ENCODE measurements around the gene GALNTL6. TPM values are rescaled to one million over a fixed set of nuclear protein-coding genes. Genes with fewer than 3 reads are reported as not detected.

Gene GALNTL6
- total RNA-seq, 1 donor from 2014 or later, result 0.61 TPM

DNA sequence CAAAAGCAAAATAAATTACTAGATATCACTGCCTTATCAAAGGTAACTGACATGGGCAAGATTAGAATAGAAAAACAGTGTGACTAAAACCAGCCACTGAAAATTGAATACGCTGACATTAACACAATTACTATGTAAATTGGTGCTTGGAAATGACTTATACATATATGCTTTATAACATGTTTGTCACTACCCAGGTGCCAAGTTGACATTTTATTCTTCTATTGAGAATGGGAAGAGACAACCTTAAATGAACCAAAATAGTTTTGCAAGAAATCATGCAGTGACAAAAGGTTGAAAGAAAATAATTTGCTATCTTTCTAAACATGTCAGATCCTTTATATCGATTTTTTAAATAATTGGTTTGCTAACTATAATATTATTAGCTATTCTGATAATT lies 510.1 kb downstream of the GALNTL6 start:
- Mint-ChIP-seq H3K27ac (ENCODE audit: unreplicated experiment) (no peak overlapping the region), H3K36me3 (ENCODE audit: low read depth, unreplicated experiment) (no peaks in the 10 kb centered on the region), H3K4me3 (ENCODE audit: unreplicated experiment) (no peak overlapping the region), H3K27me3 (ENCODE audit: low read depth, unreplicated experiment) (no peaks in the 10 kb centered on the region), H3K9me3 (ENCODE audit: unreplicated experiment) (no peaks in the 10 kb centered on the region), H3K4me1 (ENCODE audit: low read depth, unreplicated experiment) (no peaks in the 10 kb centered on the region)
- Histone ChIP-seq H3K4me2 (ENCODE audit: low read length) (no peak overlapping the region), H2AFZ (ENCODE audit: low read depth, low read length) (no peak overlapping the region), H3K9me3 (ENCODE audit: insufficient read depth, low read depth, low read length) (no peaks in the 10 kb centered on the region), H3K9ac (ENCODE audit: low read length) (no peak overlapping the region), H3K79me2 (ENCODE audit: insufficient read depth, low read length) (no peaks in the 10 kb centered on the region), H3K27me3 (ENCODE audit: insufficient read depth, low read length) (no peaks in the 10 kb centered on the region), H3K27ac (ENCODE audit: low read depth, low read length) (no peak overlapping the region), H3K4me3 (ENCODE audit: insufficient read depth, low read depth, low read length) (no peak overlapping the region), H3K4me1 (ENCODE audit: insufficient read depth, low read length) (no peaks in the 10 kb centered on the region), H4K20me1 (ENCODE audit: insufficient read depth, low read length) (no peaks in the 10 kb centered on the region), H3K36me3 (ENCODE audit: insufficient read depth, low read length) (no peaks in the 10 kb centered on the region)
- FAIRE-seq (no peak), DNase-seq (ENCODE audit: low read depth) (no peak)
- TF ChIP-seq, protein P1, sequence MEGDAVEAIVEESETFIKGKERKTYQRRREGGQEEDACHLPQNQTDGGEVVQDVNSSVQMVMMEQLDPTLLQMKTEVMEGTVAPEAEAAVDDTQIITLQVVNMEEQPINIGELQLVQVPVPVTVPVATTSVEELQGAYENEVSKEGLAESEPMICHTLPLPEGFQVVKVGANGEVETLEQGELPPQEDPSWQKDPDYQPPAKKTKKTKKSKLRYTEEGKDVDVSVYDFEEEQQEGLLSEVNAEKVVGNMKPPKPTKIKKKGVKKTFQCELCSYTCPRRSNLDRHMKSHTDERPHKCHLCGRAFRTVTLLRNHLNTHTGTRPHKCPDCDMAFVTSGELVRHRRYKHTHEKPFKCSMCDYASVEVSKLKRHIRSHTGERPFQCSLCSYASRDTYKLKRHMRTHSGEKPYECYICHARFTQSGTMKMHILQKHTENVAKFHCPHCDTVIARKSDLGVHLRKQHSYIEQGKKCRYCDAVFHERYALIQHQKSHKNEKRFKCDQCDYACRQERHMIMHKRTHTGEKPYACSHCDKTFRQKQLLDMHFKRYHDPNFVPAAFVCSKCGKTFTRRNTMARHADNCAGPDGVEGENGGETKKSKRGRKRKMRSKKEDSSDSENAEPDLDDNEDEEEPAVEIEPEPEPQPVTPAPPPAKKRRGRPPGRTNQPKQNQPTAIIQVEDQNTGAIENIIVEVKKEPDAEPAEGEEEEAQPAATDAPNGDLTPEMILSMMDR (IDR thresholded peaks at IDR 0.05; ENCODE audit: insufficient read depth, low read depth, low read length), result no peak
- TF ChIP-seq EZH2 (IDR thresholded peaks at IDR 0.05; ENCODE audit: insufficient read depth, low read length), result no peak

DNA sequence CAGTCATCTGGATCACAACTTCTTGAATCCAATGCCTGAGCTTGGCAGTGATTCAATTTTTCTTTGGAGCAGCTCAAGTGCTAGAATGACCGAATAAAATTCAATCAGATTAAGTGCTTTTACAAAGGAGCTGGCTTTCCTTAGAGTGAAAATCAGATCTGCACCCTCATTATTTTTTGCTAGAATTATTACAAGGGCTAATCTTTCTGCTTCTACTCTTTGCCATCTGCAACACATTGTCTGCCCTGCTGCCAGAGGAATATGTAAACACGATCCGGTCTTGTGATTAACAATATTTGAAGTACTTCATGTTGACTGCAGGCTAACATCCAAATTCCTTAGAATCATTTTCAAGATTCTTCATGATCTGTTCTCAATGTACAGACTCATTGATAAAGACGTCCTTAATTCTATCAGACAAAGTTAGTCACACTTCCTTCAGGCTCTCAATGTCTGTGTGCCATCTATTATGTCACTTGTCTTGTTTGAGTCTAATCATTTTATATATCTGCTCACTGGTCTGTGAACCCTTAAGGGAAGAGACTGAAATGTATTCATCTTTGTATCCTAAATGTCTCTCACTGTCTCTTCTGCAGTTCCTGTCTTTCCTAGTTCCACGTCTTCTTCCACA lies 531.2 kb downstream of the GALNTL6 start:
- Histone ChIP-seq H2AFZ (ENCODE audit: low read depth, low read length) (no peak overlapping the region), H3K36me3 (ENCODE audit: insufficient read depth, low read length) (no peaks in the 10 kb centered on the region), H3K79me2 (ENCODE audit: insufficient read depth, low read length) (no peaks in the 10 kb centered on the region), H4K20me1 (ENCODE audit: insufficient read depth, low read length) (no peaks in the 10 kb centered on the region), H3K4me2 (ENCODE audit: low read length) (no peak overlapping the region), H3K4me1 (ENCODE audit: insufficient read depth, low read length) (no peaks in the 10 kb centered on the region), H3K9ac (ENCODE audit: low read length) (no peak overlapping the region), H3K27me3 (ENCODE audit: insufficient read depth, low read length) (no peaks in the 10 kb centered on the region), H3K27ac (ENCODE audit: low read depth, low read length) (no peak overlapping the region), H3K9me3 (ENCODE audit: insufficient read depth, low read depth, low read length) (no peaks in the 10 kb centered on the region), H3K4me3 (ENCODE audit: insufficient read depth, low read depth, low read length) (no peak overlapping the region)
- Mint-ChIP-seq H3K36me3 (ENCODE audit: low read depth, unreplicated experiment) (no peaks in the 10 kb centered on the region), H3K4me1 (ENCODE audit: low read depth, unreplicated experiment) (no peaks in the 10 kb centered on the region), H3K9me3 (ENCODE audit: unreplicated experiment) (no peaks in the 10 kb centered on the region), H3K27ac (ENCODE audit: unreplicated experiment) (no peak overlapping the region), H3K4me3 (ENCODE audit: unreplicated experiment) (no peak overlapping the region), H3K27me3 (ENCODE audit: low read depth, unreplicated experiment) (no peaks in the 10 kb centered on the region)
- TF ChIP-seq, protein P1 (IDR thresholded peaks at IDR 0.05; ENCODE audit: insufficient read depth, low read depth, low read length), result no peak
- TF ChIP-seq EZH2 (IDR thresholded peaks at IDR 0.05; ENCODE audit: insufficient read depth, low read length), result no peak
- FAIRE-seq (no peak), DNase-seq (ENCODE audit: low read depth) (no peak)

DNA sequence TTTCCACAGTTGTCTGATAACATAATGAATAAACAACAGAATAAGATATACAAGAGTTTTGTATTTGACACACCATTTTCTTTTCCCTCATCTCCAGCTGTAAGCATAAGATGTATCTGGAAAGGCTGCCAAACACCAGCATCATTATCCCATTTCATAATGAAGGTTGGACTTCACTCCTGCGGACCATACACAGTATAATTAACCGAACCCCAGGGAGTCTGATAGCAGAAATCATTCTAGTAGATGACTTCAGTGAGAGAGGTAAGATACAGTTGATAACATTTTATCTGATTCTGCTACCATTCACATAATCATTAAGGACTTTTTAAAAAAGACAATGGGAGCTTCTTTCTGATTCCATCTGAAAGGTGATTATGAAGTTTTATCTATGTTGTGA lies 535.2 kb downstream of the GALNTL6 start:
- Histone ChIP-seq H3K9ac (ENCODE audit: low read length) (no peak overlapping the region), H3K27ac (ENCODE audit: low read depth, low read length) (no peak overlapping the region), H3K4me1 (ENCODE audit: insufficient read depth, low read length) (no peaks in the 10 kb centered on the region), H3K36me3 (ENCODE audit: insufficient read depth, low read length) (no peaks in the 10 kb centered on the region), H3K79me2 (ENCODE audit: insufficient read depth, low read length) (no peaks in the 10 kb centered on the region), H3K4me2 (ENCODE audit: low read length) (no peak overlapping the region), H3K4me3 (ENCODE audit: insufficient read depth, low read depth, low read length) (no peak overlapping the region), H3K9me3 (ENCODE audit: insufficient read depth, low read depth, low read length) (no peaks in the 10 kb centered on the region), H4K20me1 (ENCODE audit: insufficient read depth, low read length) (no peaks in the 10 kb centered on the region), H2AFZ (ENCODE audit: low read depth, low read length) (no peak overlapping the region), H3K27me3 (ENCODE audit: insufficient read depth, low read length) (no peaks in the 10 kb centered on the region)
- TF ChIP-seq, protein P1 (IDR thresholded peaks at IDR 0.05; ENCODE audit: insufficient read depth, low read depth, low read length), result no peak
- no peak overlapping the region for H3K27ac Mint-ChIP-seq (ENCODE audit: unreplicated experiment)
- no peaks in the 10 kb centered on the region for H3K4me1 Mint-ChIP-seq (ENCODE audit: low read depth, unreplicated experiment)
- H3K36me3 Mint-ChIP-seq (ENCODE audit: low read depth, unreplicated experiment), result no peaks in the 10 kb centered on the region
- no peaks in the 10 kb centered on the region for H3K27me3 Mint-ChIP-seq (ENCODE audit: low read depth, unreplicated experiment)
- FAIRE-seq (no peak), DNase-seq (ENCODE audit: low read depth) (no peak)
- no peak overlapping the region for H3K4me3 Mint-ChIP-seq (ENCODE audit: unreplicated experiment)
- H3K9me3 Mint-ChIP-seq (ENCODE audit: unreplicated experiment), result no peaks in the 10 kb centered on the region
